Activated CD8-positive, alpha-beta memory T cell treated with anti-CD3 and anti-CD28 coated beads for 36 hours (primary cell): ENCODE results near the gene SLC35F3. TPM values are rescaled to one million over a fixed set of nuclear protein-coding genes. Genes with fewer than 3 reads are reported as not detected.

Source experiments
- CTCF ChIA-PET: fragments of 350-600 bp; sonication (Branson Sonifier 250); formaldehyde crosslinking; loops from one replicate; lab custom pipeline; 2021; ENCODE audit warnings: antibody characterized with exemption; lab: Charles Lee
- POLR2A ChIA-PET: fragments of 350-600 bp; sonication (Branson Sonifier 250); formaldehyde crosslinking; loops from one replicate; lab custom pipeline; 2021; ENCODE audit warnings: antibody characterized with exemption; lab: Charles Lee
- total RNA-seq, 2 experiments: library from RNA; stranded (reverse); gene quantifications; one replicate each; pipeline ENCODE4 v1.2.3, GENCODE V29; 2021

The SLC35F3 gene
- total RNA-seq, 2 experiments from 2014 or later, result 8.3 to 9.0 TPM

- CTCF ChIA-PET, result interaction anchor here (1.3 kb wide), 1 partner anchor 54 kb away, joined by 4 read pairs; no protein-coding TSS in a partner anchor
Observed at GRCh38 chr1:234256359-234256758, 351.9 kb downstream of the SLC35F3 start.

DNA sequence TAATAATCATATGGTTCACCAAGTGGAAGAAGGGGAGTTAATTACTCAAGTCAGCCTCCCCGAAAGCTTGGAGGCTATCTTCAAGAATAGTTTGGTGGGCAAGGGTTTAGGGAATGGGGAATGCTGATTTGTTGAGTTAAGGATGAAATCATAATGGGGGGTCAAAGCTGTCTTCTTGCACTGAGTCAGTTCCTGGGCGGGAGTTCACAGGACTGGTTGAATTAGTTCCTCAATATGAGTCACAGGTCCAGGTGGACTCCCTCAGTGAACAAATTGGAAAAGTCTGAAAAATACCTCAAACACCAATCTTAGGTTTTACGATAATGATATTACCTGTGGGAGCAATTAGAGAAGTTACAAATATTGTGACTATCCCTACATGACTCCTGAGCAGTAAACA, 353.6 kb downstream of the SLC35F3 start:
- CTCF ChIA-PET, result no interaction called here
- POLR2A ChIA-PET, result no interaction called here

More at GRCh38 chr1:234256359-234256758, 351.9 kb downstream of the SLC35F3 start:
- POLR2A ChIA-PET, result no interaction called here

- ChIA-PET CTCF (no interaction called here), POLR2A (no interaction called here)
Observed at GRCh38 chr1:234260578-234260977, 356.1 kb downstream of the SLC35F3 start.

DNA sequence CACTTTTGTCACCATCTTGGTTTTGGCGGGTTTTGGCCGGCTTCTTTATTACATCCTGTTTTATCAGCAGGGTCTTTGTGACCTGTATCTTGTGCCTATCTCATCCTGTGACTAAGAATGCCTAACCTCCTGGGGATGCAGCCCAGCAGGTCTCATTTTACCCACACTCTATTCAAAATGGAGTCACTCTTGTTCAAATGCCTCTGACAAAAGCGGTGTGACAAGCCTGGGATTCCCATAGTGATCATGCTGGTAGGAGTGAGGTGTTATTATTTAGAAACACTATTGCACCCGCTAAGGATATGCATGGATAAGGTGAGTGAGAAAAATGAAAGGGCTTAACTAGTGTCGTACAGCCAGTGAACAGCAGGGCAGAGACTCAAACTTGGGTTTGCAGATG, 357.1 kb downstream of the SLC35F3 start:
- POLR2A ChIA-PET, result no interaction called here
- CTCF ChIA-PET, result no interaction called here

DNA sequence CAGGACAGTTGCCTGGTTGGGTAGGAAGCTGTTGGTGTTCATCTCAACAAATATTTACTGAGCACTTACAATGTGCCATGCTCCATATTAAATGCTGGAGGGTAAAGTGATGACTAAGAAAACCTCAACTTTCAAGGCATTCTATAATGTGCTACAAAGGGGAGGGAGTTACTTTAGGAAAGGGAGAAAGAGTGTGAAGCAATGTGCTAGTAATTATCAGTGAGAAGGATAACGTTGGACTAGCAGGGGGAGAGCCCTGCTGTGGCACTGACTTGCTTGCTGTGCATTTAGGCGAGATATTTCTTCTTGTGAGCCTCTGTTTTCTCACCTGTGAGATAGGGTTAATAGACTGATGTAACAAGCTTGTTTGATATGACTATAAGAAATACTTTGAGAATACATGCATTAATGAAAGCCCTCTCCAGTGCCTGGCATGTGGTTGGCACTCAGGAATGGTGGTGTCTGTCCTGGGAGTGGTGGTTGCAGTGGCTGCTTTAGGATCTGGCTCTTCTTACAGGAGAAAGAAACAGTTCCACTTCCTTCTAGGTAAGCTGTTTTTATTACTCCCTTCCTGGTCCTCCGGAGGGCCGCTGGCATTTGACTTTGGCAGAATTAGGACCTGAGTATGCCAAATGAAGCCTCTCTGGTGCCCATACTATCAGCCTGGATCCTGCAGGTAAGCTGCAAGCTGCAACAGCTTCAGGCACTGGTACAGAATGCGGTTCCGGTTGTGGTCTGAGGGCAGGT, 357.7 kb downstream of the SLC35F3 start:
- ChIA-PET CTCF (interaction anchor here (1.1 kb wide), 1 partner anchor 17 kb away, joined by 3 read pairs; no protein-coding TSS in a partner anchor), POLR2A (no interaction called here)

- ChIA-PET CTCF (interaction anchor here (1.1 kb wide), 1 partner anchor 16 kb away, joined by 3 read pairs; no protein-coding TSS in a partner anchor), POLR2A (no interaction called here)
Observed at GRCh38 chr1:234262754-234263105, 358.3 kb downstream of the SLC35F3 start.

DNA sequence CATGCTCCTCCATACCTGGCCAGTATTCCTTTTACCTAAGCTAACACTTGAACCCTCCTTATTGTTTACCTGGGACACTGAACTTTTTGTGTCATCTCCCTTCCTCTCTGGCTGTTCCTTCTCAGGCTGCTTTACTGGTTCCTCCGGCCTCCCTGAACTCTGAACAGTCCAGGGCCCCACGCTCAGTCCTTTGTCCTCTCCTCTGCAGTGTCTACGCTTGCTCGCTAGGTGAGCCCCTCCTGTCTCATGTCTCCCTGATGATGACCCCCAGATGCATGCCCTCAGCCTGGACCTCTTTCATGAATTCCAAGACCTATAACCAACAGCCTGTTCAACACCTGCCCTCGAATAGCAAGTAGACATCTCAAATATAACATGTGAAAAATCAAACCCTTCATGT, 360.4 kb downstream of the SLC35F3 start:
- POLR2A ChIA-PET, result no interaction called here
- CTCF ChIA-PET, result interaction anchor here (1.0 to 1.6 kb wide), 2 partner anchors 14 to 45 kb away, joined by 3 to 4 read pairs; no protein-coding TSS in a partner anchor

GRCh38 chr1:234265321-234265720, 360.8 kb downstream of the SLC35F3 start:
- ChIA-PET CTCF (interaction anchor here (1.0 kb wide), 1 partner anchor 13 kb away, joined by 3 read pairs; no protein-coding TSS in a partner anchor), POLR2A (no interaction called here)

- CTCF ChIA-PET, result no interaction called here
Observed at GRCh38 chr1:234265861-234266260, 361.4 kb downstream of the SLC35F3 start.

DNA sequence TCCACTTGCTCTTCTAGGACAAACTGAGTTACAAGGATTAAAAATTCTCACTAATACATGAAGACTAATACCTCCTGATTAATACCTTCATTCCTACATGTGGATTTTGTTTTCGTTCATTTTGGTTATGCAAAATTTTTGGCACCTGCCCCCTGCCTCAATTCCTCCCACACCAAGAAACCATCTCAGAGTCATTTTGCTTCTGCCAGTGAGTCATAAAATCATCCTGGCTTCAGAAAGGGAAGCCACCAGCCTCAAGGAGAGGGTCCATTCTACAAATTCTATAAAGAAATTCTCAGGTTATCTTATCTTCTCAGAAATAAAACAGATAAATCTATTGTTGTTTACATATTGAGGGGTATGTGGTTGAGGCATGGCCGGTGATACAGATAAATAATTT, 365.6 kb downstream of the SLC35F3 start:
- ChIA-PET CTCF (interaction anchor here (1.1 to 1.5 kb wide), 4 partner anchors 29 to 58 kb away, joined by 3 to 4 read pairs (median 3); no protein-coding TSS in a partner anchor), POLR2A (no interaction called here)

More at GRCh38 chr1:234265861-234266260, 361.4 kb downstream of the SLC35F3 start:
- POLR2A ChIA-PET, result no interaction called here

DNA sequence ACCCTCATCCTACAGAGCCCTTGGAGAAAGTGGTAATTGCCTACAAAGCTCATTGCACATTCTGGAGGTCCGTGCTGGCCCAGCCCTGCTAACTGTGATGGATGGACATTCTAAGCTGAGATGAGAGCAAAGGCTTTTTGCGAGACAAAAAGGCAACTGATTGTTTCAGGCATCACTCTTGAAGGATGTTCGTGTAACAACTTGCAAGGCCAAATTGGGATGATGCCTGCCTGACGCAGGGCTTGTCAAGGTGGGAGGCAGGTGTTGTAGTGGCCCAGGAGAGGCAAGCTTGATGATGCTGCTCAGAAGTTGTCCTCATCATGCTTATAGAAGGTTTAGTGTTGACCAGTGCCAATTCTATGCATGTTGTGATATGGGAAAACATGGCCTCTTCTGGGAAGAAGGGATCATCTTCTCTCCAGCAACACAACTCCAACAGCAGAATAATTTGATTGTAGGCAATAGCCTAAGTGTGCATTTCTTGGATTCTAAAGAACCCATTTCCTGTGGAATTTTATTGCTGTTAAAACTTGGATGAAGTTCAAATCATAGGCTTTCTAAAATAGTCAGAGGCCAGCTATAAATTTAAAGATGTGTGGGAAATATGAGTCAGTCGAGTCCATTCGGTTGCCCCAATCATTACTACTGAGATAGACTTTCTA, 366.2 kb downstream of the SLC35F3 start:
- CTCF ChIA-PET, result interaction anchor here (1.1 to 1.5 kb wide), 4 partner anchors 29 to 58 kb away, joined by 3 to 4 read pairs (median 3); no protein-coding TSS in a partner anchor

DNA sequence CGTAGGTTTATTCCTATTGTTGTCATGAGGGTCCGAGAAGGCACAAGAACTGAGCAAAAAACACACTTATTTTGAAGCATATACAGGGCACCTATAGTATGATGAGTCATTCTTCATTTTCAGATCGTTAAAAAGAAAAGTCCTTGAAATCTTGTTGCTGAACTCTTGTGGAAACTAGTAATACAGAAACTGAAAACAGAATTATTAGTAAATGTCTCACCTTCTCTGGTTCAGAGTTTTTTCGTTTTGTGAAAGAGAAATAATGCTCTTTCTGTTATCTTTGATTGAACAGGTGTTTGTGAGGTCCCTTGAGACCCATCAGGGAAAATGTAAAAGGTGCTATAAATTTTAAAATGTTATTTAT, 366.7 kb downstream of the SLC35F3 start:
- ChIA-PET CTCF (interaction anchor here (1.2 kb wide), 1 partner anchor 30 kb away, joined by 3 read pairs; no protein-coding TSS in a partner anchor), POLR2A (no interaction called here)

More for the DNA sequence above, 366.2 kb downstream of the SLC35F3 start:
- POLR2A ChIA-PET, result no interaction called here

DNA sequence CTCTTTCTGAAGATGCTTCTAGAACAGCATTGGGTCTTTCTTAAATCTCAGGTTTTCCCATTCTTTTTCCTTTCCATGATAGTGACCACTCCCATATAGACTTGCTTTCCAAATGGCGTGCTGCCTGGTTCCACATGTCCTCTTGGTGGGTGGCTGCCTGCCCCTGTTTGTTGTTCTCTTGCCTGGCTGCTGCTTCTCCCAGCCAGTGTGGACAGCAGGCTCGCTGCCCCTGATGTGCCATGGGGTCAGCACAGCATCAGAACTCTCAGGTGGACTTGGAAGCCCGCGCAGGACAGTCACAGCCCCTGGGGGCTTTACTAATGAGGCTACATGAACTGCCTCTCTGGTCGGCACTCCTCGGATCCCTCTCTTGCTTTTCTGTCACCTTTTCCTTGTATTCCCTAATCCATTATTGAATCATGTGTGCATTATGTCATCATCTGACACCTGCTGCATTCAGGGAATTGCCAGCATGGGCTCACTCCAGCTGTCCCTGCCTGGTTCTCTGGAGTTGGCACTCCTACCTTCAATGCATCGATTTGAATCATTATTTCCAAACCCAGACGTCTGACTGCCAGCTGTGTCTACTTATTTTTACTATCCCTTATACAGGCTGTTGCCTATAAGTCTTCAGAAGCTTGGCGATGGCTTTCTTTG, 368.3 kb downstream of the SLC35F3 start:
- ChIA-PET CTCF (interaction anchor here (1.0 kb wide), 1 partner anchor 56 kb away, joined by 3 read pairs; no protein-coding TSS in a partner anchor), POLR2A (no interaction called here)

- POLR2A ChIA-PET, result no interaction called here
- CTCF ChIA-PET, result interaction anchor here (1.2 kb wide), 1 partner anchor 36 kb away, joined by 3 read pairs; no protein-coding TSS in a partner anchor
Observed at GRCh38 chr1:234273981-234274380, 369.5 kb downstream of the SLC35F3 start.

DNA sequence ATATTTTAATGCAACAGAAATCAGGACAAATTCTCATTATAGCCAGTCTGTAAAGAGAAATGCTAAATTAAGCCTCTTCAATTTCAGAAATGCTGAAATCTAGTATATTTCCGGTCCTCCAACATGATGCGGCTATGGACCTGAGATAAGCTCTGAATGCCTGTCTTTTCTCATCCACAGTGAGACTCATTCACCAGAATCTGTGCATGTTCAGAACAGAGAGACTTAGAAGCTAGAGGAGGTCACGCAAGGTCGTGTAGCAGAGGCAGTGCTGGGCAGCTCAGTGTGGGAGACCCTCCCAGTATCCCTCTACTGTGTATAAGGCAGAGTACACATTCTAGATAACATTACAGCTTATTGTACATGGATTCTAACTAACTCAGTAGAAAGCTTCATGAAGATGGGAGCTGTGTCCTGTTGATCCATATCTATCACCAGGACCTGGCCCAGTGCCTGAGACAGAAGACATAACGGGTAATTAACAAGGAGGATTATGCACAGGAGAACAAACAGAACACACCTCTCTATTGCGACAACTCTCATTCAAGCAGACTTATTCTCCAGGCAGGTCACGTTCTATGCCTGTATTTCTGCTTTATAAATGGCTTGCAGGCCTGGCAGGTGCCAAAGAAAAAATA, 371.8 kb downstream of the SLC35F3 start:
- ChIA-PET POLR2A (no interaction called here), CTCF (interaction anchor here (0.6 kb wide), 1 partner anchor 88 kb away, joined by 3 read pairs; no protein-coding TSS in a partner anchor)

- ChIA-PET POLR2A (no interaction called here), CTCF (no interaction called here)
Observed at GRCh38 chr1:234277161-234277868, 372.8 kb downstream of the SLC35F3 start.

- CTCF ChIA-PET, result interaction anchor here (0.8 to 1.5 kb wide), 2 partner anchors 14 to 17 kb away, joined by 3 read pairs; no protein-coding TSS in a partner anchor
- POLR2A ChIA-PET, result no interaction called here
Observed at GRCh38 chr1:234279021-234279420, 374.5 kb downstream of the SLC35F3 start.

DNA sequence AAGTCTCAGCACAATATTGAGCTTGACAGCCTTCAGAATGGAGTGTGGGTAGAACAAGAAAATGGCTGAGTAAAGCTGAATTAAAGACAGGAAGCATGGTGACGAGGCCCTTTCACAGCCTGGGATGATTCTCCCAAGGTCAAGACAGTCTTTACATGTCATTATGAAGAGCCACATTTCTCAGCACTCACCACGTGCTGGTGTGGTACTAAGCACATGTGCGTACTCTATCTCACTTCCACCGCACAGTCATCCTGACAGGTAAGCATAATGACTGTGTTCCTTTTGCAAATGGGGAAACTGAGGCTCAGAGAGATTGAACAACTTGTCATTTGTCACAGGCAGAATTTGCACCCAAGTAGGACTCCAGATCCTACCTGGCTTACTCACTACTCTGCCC, 376.0 kb downstream of the SLC35F3 start:
- ChIA-PET POLR2A (no interaction called here), CTCF (no interaction called here)
